NCI-H748 treated with DMSO at 0.1 percent for 48 hours (cell line): ENCODE measurements around the gene PPP3R1.

ENCODE experiments used
- DNase-seq: peaks from one replicate; lab custom pipeline; 2025; lab: John Stamatoyannopoulos, UW

The PPP3R1 gene

DNA sequence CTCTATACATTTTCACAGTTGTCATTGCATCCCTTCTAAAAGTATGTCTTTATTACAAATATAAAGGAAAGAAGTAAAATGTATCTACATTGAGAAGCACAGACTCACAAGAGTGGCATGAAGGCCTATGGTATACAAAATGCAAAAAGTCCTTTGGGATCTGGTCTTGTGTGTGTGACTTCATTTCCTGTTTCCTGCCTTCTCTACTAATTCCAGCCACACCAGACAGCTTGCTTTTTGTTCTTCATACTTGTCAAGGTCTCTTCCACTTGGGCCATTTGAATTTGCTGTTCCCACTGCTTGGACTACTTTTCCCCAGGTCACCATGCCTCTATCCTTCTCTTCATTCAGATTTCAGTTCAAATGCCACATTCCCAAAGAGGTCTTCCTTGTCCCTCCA, 101.3 kb downstream of the PPP3R1 start:
- DNase-seq, result no peak

DNA sequence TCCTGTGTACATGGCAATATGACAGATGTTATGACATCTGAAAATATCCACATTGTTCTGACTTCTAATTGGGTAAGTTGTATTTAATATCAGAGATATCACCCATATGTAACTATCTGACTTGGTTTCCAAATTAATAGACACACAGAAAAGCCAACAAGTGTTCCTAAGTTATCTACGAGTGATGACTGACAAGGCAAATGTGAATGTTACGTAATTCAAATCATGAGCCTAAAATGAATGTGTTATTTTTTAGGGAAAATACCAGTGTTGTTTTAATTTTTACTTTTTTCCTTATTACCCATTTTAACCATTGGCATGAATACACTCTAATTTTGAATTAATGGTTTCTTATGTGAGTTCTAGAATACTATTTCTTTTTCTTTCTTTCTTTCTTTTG, 110.5 kb downstream of the PPP3R1 start:
- DNase-seq, result no peak

DNA sequence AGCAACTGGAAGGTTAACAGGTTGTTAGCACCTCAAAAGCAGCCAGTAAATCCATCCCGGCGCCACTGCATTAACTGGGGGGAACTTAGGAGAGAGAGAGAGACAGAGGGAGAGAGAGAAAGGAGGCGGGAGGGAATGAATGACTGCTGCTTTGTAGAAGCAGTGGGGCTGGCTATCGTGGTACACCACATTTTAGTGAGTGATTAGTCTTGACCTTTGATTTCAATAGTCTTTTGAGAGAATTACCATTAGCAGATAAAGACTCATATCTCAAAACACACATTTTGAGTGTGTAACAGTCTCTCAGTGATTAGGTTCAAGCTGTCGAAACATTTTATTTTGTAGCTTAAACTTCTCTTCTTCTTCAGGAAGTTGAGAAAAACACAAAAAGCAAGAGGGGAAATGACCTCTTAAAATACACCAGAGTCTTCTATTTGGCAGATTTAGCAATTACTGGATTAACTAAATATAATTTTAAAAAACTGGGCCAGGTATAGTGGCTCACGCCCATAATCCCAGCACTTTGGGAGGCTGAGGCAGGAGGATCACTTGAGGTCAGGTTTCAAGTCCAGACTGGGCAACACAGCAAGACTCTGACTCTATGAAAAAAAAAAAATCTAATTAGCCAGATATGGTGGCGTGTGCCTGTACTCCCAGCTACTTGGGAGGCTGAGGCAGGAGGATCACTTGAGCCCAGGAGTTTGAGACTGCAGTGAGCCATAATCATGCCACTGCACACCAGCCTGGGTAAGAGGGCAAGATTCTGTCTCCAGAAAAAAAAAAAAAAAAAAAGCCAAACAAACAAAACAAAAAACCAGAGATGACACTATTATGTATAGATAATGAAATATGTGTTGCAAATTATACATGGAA, 116.6 kb downstream of the PPP3R1 start:
- no peak for DNase-seq

DNA sequence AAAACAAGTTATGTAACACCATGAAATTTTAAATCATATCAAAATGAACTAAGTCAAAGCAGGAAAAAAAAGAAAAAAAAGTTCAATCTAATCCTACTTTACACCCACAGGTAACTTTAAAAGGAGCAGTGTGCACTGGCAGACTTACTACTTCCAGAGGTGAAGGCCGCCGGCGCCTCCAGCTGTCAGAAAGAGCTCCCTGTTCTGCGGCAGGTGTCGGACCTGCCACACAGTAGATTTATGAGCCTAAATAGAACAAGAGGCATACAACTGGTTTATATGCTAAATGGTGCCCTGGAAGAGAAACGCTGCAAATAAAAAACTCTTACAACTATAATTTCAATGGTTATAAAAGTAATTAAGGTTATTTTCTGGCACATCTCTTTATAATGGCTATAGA, 117.8 kb downstream of the PPP3R1 start:
- no peak for DNase-seq

DNA sequence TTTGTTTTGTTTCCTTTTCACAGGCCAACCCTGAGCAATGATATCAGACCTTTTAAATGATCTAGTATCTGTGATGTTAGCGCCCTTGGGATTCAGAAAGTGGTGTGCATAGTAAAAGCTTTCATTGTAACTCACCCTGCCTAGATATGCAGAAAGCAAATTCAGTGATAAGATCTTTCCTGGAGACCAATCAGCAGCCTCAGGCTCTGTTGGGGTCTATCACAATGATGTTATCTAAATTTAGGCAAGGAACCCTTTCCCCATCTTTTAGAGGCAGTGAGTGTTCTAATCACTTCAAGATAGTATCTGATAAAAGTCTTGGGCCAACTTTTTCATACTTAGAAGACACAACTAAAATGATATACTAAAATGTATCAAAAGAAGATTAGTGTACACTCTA, 118.2 kb downstream of the PPP3R1 start:
- no peak for DNase-seq
